Caco-2 (cell line): ENCODE measurements around the gene BRD4. TPM values are rescaled to one million over a fixed set of nuclear protein-coding genes. Genes with fewer than 3 reads are reported as not detected.
"Not testable (repeated sequence)": the region's sequence is repeated elsewhere in the genome, so short reads cannot be mapped to it uniquely, and the experiment has no call there.

ENCODE experiments used
- BruUV-seq: library from RNA; stranded (reverse); fragments of 400-500 nt; replicated peaks from 2 replicates; lab custom pipeline; 2021; lab: Mats Ljungman, UMichigan
- CTCF ChIA-PET: fragments of 300-600 bp; sonication (Branson Sonifier 250); formaldehyde crosslinking; loops from one replicate; lab custom pipeline; 2022; ENCODE audit warnings: antibody characterized with exemption; lab: Charles Lee
- POLR2A ChIA-PET: fragments of 300-600 bp; sonication (Branson Sonifier 250); formaldehyde crosslinking; loops from one replicate; lab custom pipeline; 2022; ENCODE audit warnings: antibody characterized with exemption; lab: Charles Lee
- DNase-seq, 2 experiments: peaks; one replicate each; pipeline versions ENCODE4 v3.0.0 to v3.0.0-alpha.2; 2020 to 2022
- H3K27me3 ChIP-seq: replicated peaks from 2 replicates; pipeline ENCODE4 v1.6.0; 2011; ENCODE audit warnings: low read length; ENCODE audit not compliant: control insufficient read depth, insufficient read depth
- H3K36me3 ChIP-seq: 2 replicates; pipeline ENCODE4 v1.5.1; 2011; ENCODE audit warnings: low read length; ENCODE audit not compliant: control insufficient read depth, insufficient read depth
- H3K4me1 ChIP-seq: fragments of 250-450 bp; sonication (Bioruptor Pico); 2 replicates; pipeline ENCODE4 v1.5.1; 2020; ENCODE audit warnings: mild to moderate bottlenecking
- H3K4me3 ChIP-seq: 2 replicates; pipeline ENCODE4 v1.5.1; 2011; ENCODE audit warnings: low read depth, mild to moderate bottlenecking, control low read depth, low read length
- H3K9me3 ChIP-seq: fragments of 250-450 bp; sonication (Bioruptor Pico); 2 replicates; pipeline ENCODE4 v1.5.1; 2020; ENCODE audit warnings: mild to moderate bottlenecking, moderate library complexity
- H3K27ac Mint-ChIP-seq: one replicate; pipeline ENCODE4 v1.8.0; 2022; ENCODE audit warnings: mixed read lengths; ENCODE audit not compliant: unreplicated experiment
- H3K27me3 Mint-ChIP-seq: one replicate; pipeline ENCODE4 v1.8.0; 2022; ENCODE audit warnings: mixed read lengths; ENCODE audit not compliant: insufficient read depth, unreplicated experiment
- H3K36me3 Mint-ChIP-seq: one replicate; pipeline ENCODE4 v1.8.0; 2022; ENCODE audit warnings: mild to moderate bottlenecking, mixed read lengths; ENCODE audit not compliant: insufficient read depth, unreplicated experiment
- H3K4me1 Mint-ChIP-seq: one replicate; pipeline ENCODE4 v1.8.0; 2022; ENCODE audit warnings: low read depth, mixed read lengths; ENCODE audit not compliant: unreplicated experiment
- H3K4me3 Mint-ChIP-seq: one replicate; pipeline ENCODE4 v1.8.0; 2022; ENCODE audit warnings: mild to moderate bottlenecking, moderate library complexity, mixed read lengths; ENCODE audit not compliant: unreplicated experiment
- H3K9me3 Mint-ChIP-seq: one replicate; pipeline ENCODE4 v1.8.0; 2022; ENCODE audit warnings: mixed read lengths; ENCODE audit not compliant: unreplicated experiment
- intact Hi-C: fragments of 100-400 bp; cut with micrococcal nuclease; formaldehyde crosslinking; loops from one replicate; pipeline ENCODE4 v1.10.0; 2022; ENCODE audit not compliant: unreplicated experiment
- total RNA-seq: library from RNA; stranded (reverse); gene quantifications from 2 replicates; pipeline ENCODE4 v1.2.3, GENCODE V29; 2022
- TF ChIP-seq, protein P1 (sequence below), 2 experiments: fragments of 200-600 bp in 1 of 2; IDR thresholded peaks; 1 replicate in 1 of 2; 2 replicates in 1 of 2; pipeline versions ENCODE4 v1.5.1 to v1.8.0; 2011 to 2022; ENCODE audit warnings: antibody characterized with exemption in 1 of 2, control low read depth in 1 of 2, inconsistent platforms in 1 of 2, low read depth in 1 of 2, low read length in 1 of 2, mild to moderate bottlenecking in 1 of 2, moderate library complexity in 1 of 2; ENCODE audit not compliant: insufficient read depth in 1 of 2, severe bottlenecking in 1 of 2, unreplicated experiment in 1 of 2

BRD4 gene
- total RNA-seq, 1 experiment from 2014 or later, result 170 TPM

DNA sequence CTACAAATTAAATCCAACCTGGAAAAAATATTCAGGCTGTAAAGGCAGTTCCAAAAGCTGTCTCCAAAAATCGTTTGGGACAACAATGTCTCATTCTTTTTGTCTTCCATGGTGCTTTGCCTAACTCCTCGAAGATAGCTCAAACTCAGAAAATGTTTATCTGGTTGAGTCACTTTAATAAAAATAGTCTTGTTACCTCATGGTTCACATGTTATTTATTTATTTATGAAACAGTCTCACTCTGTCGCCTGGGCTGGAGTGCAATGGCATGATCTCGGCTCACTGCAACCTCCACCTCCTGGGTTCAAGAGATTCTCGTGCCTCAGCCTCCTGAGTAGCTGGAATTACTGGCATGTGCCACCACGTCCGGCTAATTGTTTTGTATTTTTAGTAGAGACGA is 4.9 kb upstream of the BRD4 start:
- H3K36me3 ChIP-seq, result no peaks in the 10 kb centered on the region
- BruUV-seq, result no TSS peak
- intact Hi-C loops, result no loop called here
- no peak overlapping the region for H3K4me3 ChIP-seq
- 0 out of 2 replicates have a peak, but pooled peaks cover 3% of the 10 kb centered on the region for H3K4me1 ChIP-seq
- DNase-seq, result no peak
- CTCF ChIA-PET, result no interaction called here
- H3K27me3 Mint-ChIP-seq, result no peaks in the 10 kb centered on the region
- no peak overlapping the region for H3K27ac Mint-ChIP-seq
- TF ChIP-seq, protein P1, sequence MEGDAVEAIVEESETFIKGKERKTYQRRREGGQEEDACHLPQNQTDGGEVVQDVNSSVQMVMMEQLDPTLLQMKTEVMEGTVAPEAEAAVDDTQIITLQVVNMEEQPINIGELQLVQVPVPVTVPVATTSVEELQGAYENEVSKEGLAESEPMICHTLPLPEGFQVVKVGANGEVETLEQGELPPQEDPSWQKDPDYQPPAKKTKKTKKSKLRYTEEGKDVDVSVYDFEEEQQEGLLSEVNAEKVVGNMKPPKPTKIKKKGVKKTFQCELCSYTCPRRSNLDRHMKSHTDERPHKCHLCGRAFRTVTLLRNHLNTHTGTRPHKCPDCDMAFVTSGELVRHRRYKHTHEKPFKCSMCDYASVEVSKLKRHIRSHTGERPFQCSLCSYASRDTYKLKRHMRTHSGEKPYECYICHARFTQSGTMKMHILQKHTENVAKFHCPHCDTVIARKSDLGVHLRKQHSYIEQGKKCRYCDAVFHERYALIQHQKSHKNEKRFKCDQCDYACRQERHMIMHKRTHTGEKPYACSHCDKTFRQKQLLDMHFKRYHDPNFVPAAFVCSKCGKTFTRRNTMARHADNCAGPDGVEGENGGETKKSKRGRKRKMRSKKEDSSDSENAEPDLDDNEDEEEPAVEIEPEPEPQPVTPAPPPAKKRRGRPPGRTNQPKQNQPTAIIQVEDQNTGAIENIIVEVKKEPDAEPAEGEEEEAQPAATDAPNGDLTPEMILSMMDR (IDR thresholded peaks at IDR 0.05; ENCODE audit: insufficient read depth in 1 of 2, low read depth in 1 of 2, low read length in 1 of 2, severe bottlenecking in 1 of 2, unreplicated experiment in 1 of 2), result no peak
- peaks cover 10% of the 10 kb centered on the region for H3K36me3 Mint-ChIP-seq
- no peaks in the 10 kb centered on the region for H3K9me3 ChIP-seq
- no peak overlapping the region for H3K4me3 Mint-ChIP-seq
- POLR2A ChIA-PET, result no interaction called here
- no peaks in the 10 kb centered on the region for H3K9me3 Mint-ChIP-seq
- no peaks in the 10 kb centered on the region for H3K4me1 Mint-ChIP-seq
- H3K27me3 ChIP-seq, result no peaks in the 10 kb centered on the region

- BruUV-seq, H3K9me3 ChIP-seq, H3K27me3 Mint-ChIP-seq, H3K36me3 ChIP-seq, DNase-seq, POLR2A ChIA-PET, H3K4me1 ChIP-seq, H3K4me1 Mint-ChIP-seq, CTCF ChIA-PET, intact Hi-C loops, H3K9me3 Mint-ChIP-seq, H3K27ac Mint-ChIP-seq, H3K4me3 ChIP-seq, H3K27me3 ChIP-seq, H3K4me3 Mint-ChIP-seq: not testable (repeated sequence)
- peaks cover 12% of the 10 kb centered on the region for H3K36me3 Mint-ChIP-seq
These were observed 3.7 kb upstream of the BRD4 start for GRCh38 chr19:15335992-15336391.

DNA sequence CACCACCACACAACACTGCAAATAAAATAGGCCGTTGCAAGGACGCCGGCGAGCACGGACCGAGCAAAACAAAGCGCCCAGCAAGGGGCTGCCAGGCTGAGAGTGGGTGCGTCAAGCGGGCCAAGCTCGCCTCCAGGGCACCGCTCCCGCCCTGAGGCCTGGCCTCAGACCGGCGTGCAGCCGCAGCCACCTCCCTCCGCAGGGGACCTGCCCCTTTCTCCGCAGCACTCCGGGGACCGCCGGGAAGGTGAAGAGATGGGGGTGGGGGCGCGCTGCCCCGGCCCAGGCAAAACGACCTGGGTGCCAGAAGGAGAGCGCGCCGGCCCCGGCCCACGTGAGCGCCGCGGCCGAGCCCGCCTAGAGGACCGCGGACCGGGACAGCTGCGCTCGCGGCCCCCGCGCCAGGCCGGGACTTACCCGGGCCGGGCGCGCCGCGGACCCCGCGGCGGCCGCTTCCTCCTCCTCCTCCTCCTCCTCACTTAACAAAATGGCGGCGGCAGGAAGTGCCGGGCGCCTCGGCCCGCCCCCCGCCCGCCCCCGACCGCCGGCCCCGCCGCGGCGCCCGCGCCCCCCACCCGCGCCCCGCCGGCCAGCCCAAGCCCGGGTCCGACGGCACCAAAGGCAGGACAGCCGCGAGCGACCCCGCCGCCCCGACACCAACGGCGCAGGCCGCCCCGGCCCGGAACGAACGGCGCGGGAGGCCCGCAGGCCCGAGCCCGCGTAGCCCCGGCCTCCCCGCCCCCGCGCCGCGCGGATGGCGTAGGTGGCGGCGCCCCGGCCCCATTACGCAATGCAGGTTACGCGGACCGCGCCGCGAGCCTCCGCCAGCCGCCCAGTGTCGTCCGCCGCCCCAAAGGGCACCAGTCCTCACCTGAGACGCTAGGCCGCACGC is 674 bp downstream of the BRD4 start:
- H3K27me3 ChIP-seq, result no peaks in the 10 kb centered on the region
- no peaks in the 10 kb centered on the region for H3K9me3 Mint-ChIP-seq
- peak; percentile 64 to 80 for DNase-seq
- H3K27me3 Mint-ChIP-seq, result no peaks in the 10 kb centered on the region
- H3K4me3 ChIP-seq, result peak overlapping the region; percentile 100
- H3K9me3 ChIP-seq, result peaks cover 2% of the 10 kb centered on the region; the same call in 1 of the 2 replicates
- H3K4me1 ChIP-seq, result peaks cover 32% of the 10 kb centered on the region
- intact Hi-C loops, result loop anchor here (2.0 to 5.0 kb wide), 3 partner anchors 35 to 49 kb away; partner anchors contain the start of gene AKAP8
- no TSS peak for BruUV-seq
- no peaks in the 10 kb centered on the region for H3K36me3 ChIP-seq
- H3K4me3 Mint-ChIP-seq, result peak overlapping the region; percentile 99
- peaks cover 22% of the 10 kb centered on the region for H3K4me1 Mint-ChIP-seq
- ChIA-PET CTCF (interaction anchor here (0.6 kb wide), 1 partner anchor 99 kb away, joined by 3 read pairs; no protein-coding TSS in a partner anchor), POLR2A (interaction anchor here (1.0 kb wide), 1 partner anchor 48 kb away, joined by 6 read pairs; the partner anchor contains the start of gene AKAP8)
- TF ChIP-seq, protein P1 (IDR thresholded peaks at IDR 0.05; ENCODE audit: insufficient read depth in 1 of 2, low read depth in 1 of 2, low read length in 1 of 2, severe bottlenecking in 1 of 2, unreplicated experiment in 1 of 2), result no peak
- peaks cover 38% of the 10 kb centered on the region for H3K36me3 Mint-ChIP-seq
- H3K27ac Mint-ChIP-seq, result peak overlapping the region; percentile 70
